ENCODE results near the gene PTPRO. TPM values are rescaled to one million over a fixed set of nuclear protein-coding genes. Genes with fewer than 3 reads are reported as not detected.

PTPRO gene
- total RNA-seq, 1 experiment from 2014 or later: 2.8 TPM

DNA sequence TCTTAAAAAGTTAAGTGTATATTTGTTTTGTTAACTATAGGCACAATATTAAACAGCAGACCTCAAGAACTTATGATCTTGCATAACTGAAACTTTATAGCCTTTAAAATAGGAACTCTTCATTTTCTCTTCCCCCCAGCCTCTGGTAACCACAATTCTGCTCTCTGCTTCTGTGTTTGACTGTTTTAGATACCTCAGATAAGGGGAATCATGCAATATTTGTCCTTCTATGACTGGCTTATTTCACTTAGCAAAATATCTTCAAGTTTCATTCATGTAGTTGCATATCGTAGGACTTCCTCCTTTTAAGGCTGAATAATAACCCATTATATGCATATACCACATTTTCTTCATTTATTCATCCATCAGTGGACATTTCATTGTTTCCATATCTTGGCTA is 131.3 kb downstream of the PTPRO start:
- Histone ChIP-seq H3K27me3 (replicated peaks; ENCODE audit: insufficient read depth, low read depth, low read length, poor library complexity) (no peaks in the 10 kb centered on the region), H3K9me3 (ENCODE audit: low read depth, low read length, poor library complexity, severe bottlenecking) (peaks cover 8% of the 10 kb centered on the region), H3K4me1 (ENCODE audit: insufficient read depth, low read length, poor library complexity, severe bottlenecking) (no peaks in the 10 kb centered on the region), H3K27ac (ENCODE audit: low read depth, low read length, poor library complexity, severe bottlenecking) (no peak overlapping the region), H3K36me3 (ENCODE audit: insufficient read depth, low read length, poor library complexity, severe bottlenecking) (no peaks in the 10 kb centered on the region), H3K4me3 (ENCODE audit: low read depth, low read length, poor library complexity, severe bottlenecking) (no peak overlapping the region)
- no peak for DNase-seq (ENCODE audit: low spot score)
- ChIA-PET CTCF (no interaction called here), POLR2A (ENCODE audit: low non-redundant PET) (no interaction called here)
- BruUV-seq (replicated peaks): no TSS peak
- no peak for TF ChIP-seq EZH2 (IDR thresholded peaks at IDR 0.05; ENCODE audit: borderline replicate concordance, low read depth, low read length, poor library complexity, severe bottlenecking)
- TF ChIP-seq, protein P1, sequence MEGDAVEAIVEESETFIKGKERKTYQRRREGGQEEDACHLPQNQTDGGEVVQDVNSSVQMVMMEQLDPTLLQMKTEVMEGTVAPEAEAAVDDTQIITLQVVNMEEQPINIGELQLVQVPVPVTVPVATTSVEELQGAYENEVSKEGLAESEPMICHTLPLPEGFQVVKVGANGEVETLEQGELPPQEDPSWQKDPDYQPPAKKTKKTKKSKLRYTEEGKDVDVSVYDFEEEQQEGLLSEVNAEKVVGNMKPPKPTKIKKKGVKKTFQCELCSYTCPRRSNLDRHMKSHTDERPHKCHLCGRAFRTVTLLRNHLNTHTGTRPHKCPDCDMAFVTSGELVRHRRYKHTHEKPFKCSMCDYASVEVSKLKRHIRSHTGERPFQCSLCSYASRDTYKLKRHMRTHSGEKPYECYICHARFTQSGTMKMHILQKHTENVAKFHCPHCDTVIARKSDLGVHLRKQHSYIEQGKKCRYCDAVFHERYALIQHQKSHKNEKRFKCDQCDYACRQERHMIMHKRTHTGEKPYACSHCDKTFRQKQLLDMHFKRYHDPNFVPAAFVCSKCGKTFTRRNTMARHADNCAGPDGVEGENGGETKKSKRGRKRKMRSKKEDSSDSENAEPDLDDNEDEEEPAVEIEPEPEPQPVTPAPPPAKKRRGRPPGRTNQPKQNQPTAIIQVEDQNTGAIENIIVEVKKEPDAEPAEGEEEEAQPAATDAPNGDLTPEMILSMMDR (conservative IDR thresholded peaks at IDR 0.05; ENCODE audit: low read depth, low read length): no peak
- intact Hi-C loops (cut with micrococcal nuclease; ENCODE audit: unreplicated experiment): no loop called here

DNA sequence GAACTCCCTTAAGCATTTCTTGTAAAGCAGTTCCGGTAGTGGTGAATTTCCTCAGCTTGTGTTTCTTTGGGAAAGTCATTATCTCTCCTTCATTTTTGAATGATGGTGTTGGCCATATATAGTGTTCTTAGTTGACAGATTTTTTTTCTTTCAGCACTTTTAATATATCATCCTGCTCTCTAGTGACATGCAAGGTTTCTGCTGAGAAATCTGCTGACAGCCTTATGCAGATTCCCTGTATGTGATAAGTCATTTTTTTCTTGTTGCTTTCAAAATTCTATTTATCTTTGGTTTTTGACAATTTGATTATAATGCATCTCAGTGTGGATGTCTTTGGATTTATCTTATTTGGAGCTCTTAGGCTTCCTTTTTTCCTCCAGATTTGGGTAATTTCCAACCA is 135.7 kb downstream of the PTPRO start:
- Histone ChIP-seq H3K9me3 (ENCODE audit: low read depth, low read length, poor library complexity, severe bottlenecking) (peaks cover 11% of the 10 kb centered on the region), H3K36me3 (ENCODE audit: insufficient read depth, low read length, poor library complexity, severe bottlenecking) (no peaks in the 10 kb centered on the region), H3K27ac (ENCODE audit: low read depth, low read length, poor library complexity, severe bottlenecking) (no peak overlapping the region), H3K4me1 (ENCODE audit: insufficient read depth, low read length, poor library complexity, severe bottlenecking) (no peaks in the 10 kb centered on the region), H3K4me3 (ENCODE audit: low read depth, low read length, poor library complexity, severe bottlenecking) (no peak overlapping the region), H3K27me3 (replicated peaks; ENCODE audit: insufficient read depth, low read depth, low read length, poor library complexity) (no peaks in the 10 kb centered on the region)
- POLR2A ChIA-PET (ENCODE audit: low non-redundant PET): no interaction called here
- BruUV-seq (replicated peaks): no TSS peak
- DNase-seq (ENCODE audit: low spot score): no peak
- TF ChIP-seq EZH2 (IDR thresholded peaks at IDR 0.05; ENCODE audit: borderline replicate concordance, low read depth, low read length, poor library complexity, severe bottlenecking): no peak
- TF ChIP-seq, protein P1 (conservative IDR thresholded peaks at IDR 0.05; ENCODE audit: low read depth, low read length): no peak
- intact Hi-C loops (cut with micrococcal nuclease; ENCODE audit: unreplicated experiment): no loop called here
- CTCF ChIA-PET: no interaction called here

DNA sequence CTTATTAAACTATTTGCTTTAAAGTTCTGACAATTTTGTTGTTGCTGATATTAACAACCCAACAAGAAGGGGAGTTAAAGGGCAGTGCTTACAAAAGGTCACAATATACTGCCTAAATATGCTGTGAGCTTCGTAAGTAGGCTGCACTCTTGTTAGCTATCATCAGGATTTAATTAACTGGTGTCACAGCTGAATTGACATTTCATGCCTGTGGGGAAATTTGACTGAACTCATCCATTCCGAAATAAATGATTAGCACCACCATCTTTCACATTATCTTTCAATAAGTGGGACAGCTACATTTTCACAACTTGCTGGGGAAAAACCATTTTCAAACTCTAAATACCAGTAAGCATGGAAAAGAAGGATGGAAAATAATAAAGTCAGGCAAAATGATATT is 146.6 kb downstream of the PTPRO start:
- TF ChIP-seq, protein P1 (conservative IDR thresholded peaks at IDR 0.05; ENCODE audit: low read depth, low read length): no peak
- no peak for TF ChIP-seq EZH2 (IDR thresholded peaks at IDR 0.05; ENCODE audit: borderline replicate concordance, low read depth, low read length, poor library complexity, severe bottlenecking)

More for the DNA sequence above, 146.6 kb downstream of the PTPRO start:
- BruUV-seq (replicated peaks): no TSS peak
- intact Hi-C loops (cut with micrococcal nuclease; ENCODE audit: unreplicated experiment): no loop called here
- ChIA-PET CTCF (no interaction called here), POLR2A (ENCODE audit: low non-redundant PET) (no interaction called here)
- H3K4me1 ChIP-seq (ENCODE audit: insufficient read depth, low read length, poor library complexity, severe bottlenecking): no peaks in the 10 kb centered on the region
- DNase-seq (ENCODE audit: low spot score): no peak
- H3K27me3 ChIP-seq (replicated peaks; ENCODE audit: insufficient read depth, low read depth, low read length, poor library complexity): peaks cover 4% of the 10 kb centered on the region
- no peaks in the 10 kb centered on the region for H3K36me3 ChIP-seq (ENCODE audit: insufficient read depth, low read length, poor library complexity, severe bottlenecking)
- H3K4me3 ChIP-seq (ENCODE audit: low read depth, low read length, poor library complexity, severe bottlenecking): no peak overlapping the region
- H3K27ac ChIP-seq (ENCODE audit: low read depth, low read length, poor library complexity, severe bottlenecking): no peak overlapping the region
- H3K9me3 ChIP-seq (ENCODE audit: low read depth, low read length, poor library complexity, severe bottlenecking): no peaks in the 10 kb centered on the region

All from A673 (cell line).